AG04450 (cell line): ENCODE results near the gene COIL. TPM values are rescaled to one million over a fixed set of nuclear protein-coding genes. Genes with fewer than 3 reads are reported as not detected.

Source experiments
- CTCF ChIA-PET: fragments of 300-600, 350-600 bp; formaldehyde crosslinking; extraction: SDS; loops from one replicate; lab custom pipeline; 2022; ENCODE audit warnings: antibody characterized with exemption, inconsistent platforms; lab: Charles Lee
- POLR2A ChIA-PET: fragments of 350-600 bp; formaldehyde crosslinking; extraction: SDS; loops from one replicate; lab custom pipeline; 2021; ENCODE audit warnings: antibody characterized with exemption, inconsistent platforms; lab: Yijun Ruan, JAX
- DNase-seq: peaks from one replicate; pipeline ENCODE4 v3.0.0-alpha.2; 2011; ENCODE audit warnings: low read depth, low spot score
- H3K27ac ChIP-seq: one replicate; pipeline ENCODE4 v1.5.1; 2012; ENCODE audit warnings: low read depth, low read length, control low read depth
- H3K27me3 ChIP-seq: one replicate; pipeline ENCODE4 v1.6.0; 2012; ENCODE audit warnings: low read length; ENCODE audit not compliant: control insufficient read depth, insufficient read depth
- H3K4me3 ChIP-seq: 2 replicates; pipeline ENCODE4 v1.5.1; 2011; ENCODE audit warnings: mild to moderate bottlenecking, low read depth, low read length, control low read depth
- H3K9me3 ChIP-seq: 2 replicates; pipeline ENCODE4 v1.5.1; 2012; ENCODE audit warnings: low read length; ENCODE audit not compliant: control insufficient read depth, insufficient read depth
- polyA plus RNA-seq: library from polyadenylated mRNA; depleted of rRNA; stranded (reverse); fragments of >200 nt; gene quantifications from 2 replicates; pipeline ENCODE4 v1.2.3, GENCODE V29; 2011
- TF ChIP-seq, protein P1 (sequence below): IDR thresholded peaks from 2 replicates; pipeline ENCODE4 v1.5.1; 2011; ENCODE audit warnings: low read depth, low read length, control low read depth, inconsistent platforms

The COIL gene
- polyA plus RNA-seq, 1 experiment, result 8.2 TPM

DNA sequence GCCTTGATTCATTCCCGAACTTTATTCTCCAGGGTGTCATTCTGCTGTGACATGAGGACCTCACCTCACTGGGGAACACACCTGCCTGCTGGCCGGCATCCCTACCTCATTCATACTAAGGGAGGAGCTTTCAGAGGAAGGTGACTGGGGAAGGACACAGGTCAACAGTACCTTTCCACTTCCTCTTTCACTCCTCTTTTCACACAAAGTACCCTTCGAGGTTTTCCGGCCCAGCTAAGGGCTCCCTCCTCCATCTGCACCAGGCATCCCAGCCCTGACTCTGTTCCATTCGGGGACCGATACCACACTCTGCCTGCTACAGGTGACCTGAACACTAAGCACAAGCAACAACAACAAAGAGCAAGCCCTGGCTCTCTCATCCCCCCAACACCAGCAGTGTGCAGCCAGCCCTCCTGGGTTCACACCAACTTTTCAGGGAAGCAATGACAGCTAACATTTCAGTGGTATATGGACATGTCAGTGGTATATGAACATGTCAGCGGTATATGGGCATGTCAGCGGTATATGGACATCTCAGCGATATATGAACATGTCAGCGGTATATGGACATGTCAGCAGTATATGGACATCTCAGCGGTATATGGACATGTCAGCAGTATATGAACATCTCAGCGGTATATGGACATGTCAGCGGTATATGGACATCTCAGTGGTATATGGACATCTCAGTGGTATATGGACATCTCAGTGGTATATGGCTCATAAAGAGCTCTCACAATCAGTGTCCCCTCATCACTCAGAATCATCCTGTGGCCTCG, 63.0 kb downstream of the COIL start:
- TF ChIP-seq, protein P1, sequence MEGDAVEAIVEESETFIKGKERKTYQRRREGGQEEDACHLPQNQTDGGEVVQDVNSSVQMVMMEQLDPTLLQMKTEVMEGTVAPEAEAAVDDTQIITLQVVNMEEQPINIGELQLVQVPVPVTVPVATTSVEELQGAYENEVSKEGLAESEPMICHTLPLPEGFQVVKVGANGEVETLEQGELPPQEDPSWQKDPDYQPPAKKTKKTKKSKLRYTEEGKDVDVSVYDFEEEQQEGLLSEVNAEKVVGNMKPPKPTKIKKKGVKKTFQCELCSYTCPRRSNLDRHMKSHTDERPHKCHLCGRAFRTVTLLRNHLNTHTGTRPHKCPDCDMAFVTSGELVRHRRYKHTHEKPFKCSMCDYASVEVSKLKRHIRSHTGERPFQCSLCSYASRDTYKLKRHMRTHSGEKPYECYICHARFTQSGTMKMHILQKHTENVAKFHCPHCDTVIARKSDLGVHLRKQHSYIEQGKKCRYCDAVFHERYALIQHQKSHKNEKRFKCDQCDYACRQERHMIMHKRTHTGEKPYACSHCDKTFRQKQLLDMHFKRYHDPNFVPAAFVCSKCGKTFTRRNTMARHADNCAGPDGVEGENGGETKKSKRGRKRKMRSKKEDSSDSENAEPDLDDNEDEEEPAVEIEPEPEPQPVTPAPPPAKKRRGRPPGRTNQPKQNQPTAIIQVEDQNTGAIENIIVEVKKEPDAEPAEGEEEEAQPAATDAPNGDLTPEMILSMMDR, result no peak
- Histone ChIP-seq H3K9me3 (no peaks in the 10 kb centered on the region; the same call in 1 of the 2 replicates), H3K4me3 (no peak overlapping the region), H3K27me3 (no peaks in the 10 kb centered on the region), H3K27ac (no peak overlapping the region)
- ChIA-PET POLR2A (no interaction called here), CTCF (no interaction called here)
- no peak for DNase-seq

DNA sequence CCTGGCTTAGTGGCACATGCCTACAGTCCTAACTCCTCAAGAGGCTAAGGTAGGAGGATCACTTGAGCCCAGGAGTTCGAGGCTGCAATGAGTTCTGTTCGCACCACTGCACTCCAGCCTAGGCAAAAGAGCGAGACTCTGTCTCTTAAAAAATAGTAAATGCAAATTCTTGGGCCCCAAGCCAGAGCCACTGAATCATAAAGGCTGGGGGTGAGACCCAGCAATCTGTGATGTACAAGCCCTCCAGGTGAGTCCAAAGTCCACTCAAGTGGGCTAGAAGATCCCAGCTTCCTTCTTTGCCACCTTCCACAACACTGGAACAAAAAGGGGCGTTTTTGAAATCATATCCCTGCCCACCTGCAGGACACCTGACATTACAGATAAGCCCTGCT, 63.9 kb downstream of the COIL start:
- no peak for DNase-seq
- H3K27me3 ChIP-seq, result no peaks in the 10 kb centered on the region
- no peak overlapping the region for H3K27ac ChIP-seq
- POLR2A ChIA-PET, result interaction anchor here (0.6 kb wide), 1 partner anchor 987 kb away, joined by 3 read pairs; no protein-coding TSS in a partner anchor
- no peak overlapping the region for H3K4me3 ChIP-seq
- TF ChIP-seq, protein P1, result no peak
- CTCF ChIA-PET, result interaction anchor here (0.7 kb wide), 1 partner anchor 14 kb away, joined by 4 read pairs; no protein-coding TSS in a partner anchor
- no peaks in the 10 kb centered on the region; the same call in 1 of the 2 replicates for H3K9me3 ChIP-seq

DNA sequence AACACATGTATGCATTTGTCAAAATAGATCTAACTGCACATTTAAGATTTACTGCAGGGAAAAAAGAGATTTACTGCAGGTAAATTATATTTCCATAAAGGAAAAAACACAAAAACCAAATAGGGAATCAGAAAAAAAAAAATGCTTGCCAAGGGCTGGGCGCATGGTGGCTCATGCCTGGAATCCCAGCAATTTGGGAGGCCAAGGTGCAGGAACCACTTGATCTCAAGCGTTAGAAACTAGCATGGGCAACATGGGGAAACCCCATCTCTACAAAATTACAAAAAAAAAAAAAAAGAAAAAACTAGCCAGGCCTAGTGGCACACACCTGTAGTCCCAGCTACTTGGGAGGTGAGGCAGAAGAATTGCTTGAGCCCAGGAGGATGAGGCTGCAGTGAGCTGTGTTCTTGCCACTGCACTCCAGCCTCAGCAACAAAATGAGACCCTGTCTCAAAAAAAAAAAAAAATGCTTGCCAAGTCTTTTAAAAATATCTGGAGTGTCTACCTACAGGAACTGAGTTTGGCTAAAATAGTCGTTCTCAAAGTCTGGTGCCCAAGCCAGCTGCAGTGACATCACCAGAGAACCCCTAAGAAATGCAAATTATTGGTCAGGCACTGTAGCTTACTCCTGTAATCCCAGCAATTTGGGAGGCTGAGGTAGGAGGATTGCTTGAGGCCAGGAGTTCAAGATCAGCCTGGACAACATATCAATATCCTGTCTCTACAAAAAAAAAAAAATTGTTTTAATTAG, 64.5 kb downstream of the COIL start:
- ChIA-PET CTCF (interaction anchor here (0.7 kb wide), 1 partner anchor 15 kb away, joined by 4 read pairs; no protein-coding TSS in a partner anchor), POLR2A (interaction anchor here (0.6 kb wide), 1 partner anchor 988 kb away, joined by 3 read pairs; no protein-coding TSS in a partner anchor)
- no peak for DNase-seq

DNA sequence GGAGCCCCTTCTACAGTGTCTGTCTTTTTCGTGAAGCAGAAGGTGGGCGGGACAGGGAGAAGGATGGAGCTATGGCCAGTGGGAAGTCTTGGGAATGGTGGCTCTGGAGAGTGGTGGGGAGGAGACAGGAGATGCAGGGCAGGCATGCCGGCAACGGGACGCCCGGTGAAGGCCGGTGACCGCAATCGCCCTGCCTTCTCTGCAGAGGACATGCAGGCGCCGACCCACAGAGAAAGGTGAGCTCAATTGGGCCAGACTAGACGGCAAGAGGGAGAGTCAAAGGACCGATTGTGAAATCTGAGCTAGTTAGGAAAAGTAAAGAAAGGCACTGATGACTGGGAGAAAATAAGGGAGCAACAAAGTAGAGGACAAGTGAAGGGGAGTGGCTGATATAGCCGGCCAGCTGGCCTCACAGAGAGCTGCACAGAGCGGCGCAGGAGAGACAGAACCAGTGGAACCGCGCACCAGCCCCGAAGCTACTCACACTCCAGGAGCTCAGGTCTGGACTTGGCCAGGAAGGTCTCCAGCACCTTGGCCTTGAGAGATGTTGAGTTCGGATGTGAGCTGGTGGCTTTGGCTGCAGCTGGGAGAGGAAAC, 65.9 kb downstream of the COIL start:
- POLR2A ChIA-PET, result no interaction called here
- TF ChIP-seq, protein P1, result no peak

More for the DNA sequence above, 64.5 kb downstream of the COIL start:
- no peaks in the 10 kb centered on the region for H3K27me3 ChIP-seq
- H3K9me3 ChIP-seq, result no peaks in the 10 kb centered on the region; the same call in 1 of the 2 replicates
- no peak overlapping the region for H3K4me3 ChIP-seq
- no peak overlapping the region for H3K27ac ChIP-seq
- TF ChIP-seq, protein P1, result no peak

More for the DNA sequence above, 65.9 kb downstream of the COIL start:
- no peak for DNase-seq
- CTCF ChIA-PET, result interaction anchor here (0.5 to 1.2 kb wide), 3 partner anchors 29 to 179 kb away, joined by 3 read pairs; no protein-coding TSS in a partner anchor
- Histone ChIP-seq H3K4me3 (no peak overlapping the region), H3K27me3 (no peaks in the 10 kb centered on the region), H3K9me3 (no peaks in the 10 kb centered on the region; the same call in 1 of the 2 replicates), H3K27ac (no peak overlapping the region)
